Ovary (tissue), 3 donors: Measurements from ENCODE around the gene POC1A.

Experiments
- CTCF ChIP-seq, 3 donors: fragments of 450-650 bp in 2 of 3; fragments of 200-600 bp in 1 of 3; IDR thresholded peaks; one replicate each; pipeline versions ENCODE4 v1.5.1 to v1.8.0; 2016 to 2022; ENCODE audit warnings: antibody characterized with exemption in 3 of 3, mild to moderate bottlenecking in 1 of 3
- EP300 ChIP-seq: sonication (generic); formaldehyde crosslinking; IDR thresholded peaks from one replicate; pipeline ENCODE4 v1.6.1; 2017; ENCODE audit warnings: antibody characterized with exemption
- POLR2A ChIP-seq: fragments of 450-650 bp; IDR thresholded peaks from one replicate; pipeline ENCODE4 v1.6.1; 2017; ENCODE audit warnings: antibody characterized with exemption, mild to moderate bottlenecking, moderate library complexity
- donor health status: DM: no; HTN: no; CAD: no.

GRCh38 chr3:52162250-52162872, 8.1 kb upstream of the POC1A start:
- TF ChIP-seq CTCF (IDR thresholded peaks at IDR 0.05) (no peak), POLR2A (no peak), EP300 (no peak)
